Measurements from ENCODE around the gene MSMP.

MSMP gene

DNA sequence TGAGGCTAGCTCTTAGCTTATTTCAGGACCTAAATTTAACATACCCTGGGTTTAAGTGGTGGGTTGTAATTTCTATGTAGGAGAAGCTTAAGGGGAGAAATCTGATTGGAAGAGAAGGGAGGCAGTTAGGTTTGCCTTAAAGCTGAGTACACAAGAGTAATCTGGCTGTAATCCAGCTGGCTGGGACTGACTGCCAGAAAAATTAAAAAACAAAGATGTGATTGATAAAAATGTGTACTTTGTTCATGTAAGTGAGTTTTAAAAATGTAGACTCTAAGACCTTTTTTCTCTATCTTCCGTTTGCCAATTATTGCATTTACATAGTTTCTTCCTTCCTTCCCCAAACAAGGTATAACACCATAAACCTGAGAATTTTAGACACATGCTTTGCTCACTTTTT, 17.5 kb upstream of the MSMP start:
- peak; percentile 26 for DNase-seq (ENCODE audit: low spot score)

DNA sequence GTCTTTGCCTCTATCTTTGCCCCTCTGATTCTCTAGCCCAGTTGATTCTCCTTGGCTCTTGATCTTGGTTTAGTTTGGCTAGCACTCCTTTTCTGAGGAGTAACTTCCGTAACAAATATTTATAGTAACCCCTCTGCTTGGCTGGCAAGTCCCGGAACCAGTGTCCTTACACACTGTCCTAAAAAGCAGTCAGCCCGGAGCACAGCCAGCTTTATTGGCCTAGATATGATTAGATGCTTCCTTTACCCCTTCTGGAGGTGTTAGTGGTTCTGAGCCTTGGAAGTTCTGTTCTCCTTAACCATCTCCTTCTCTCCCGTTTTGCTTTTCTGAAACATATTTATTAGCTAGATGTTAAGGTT, 17.0 kb upstream of the MSMP start:
- no peak for DNase-seq (ENCODE audit: low spot score)

DNA sequence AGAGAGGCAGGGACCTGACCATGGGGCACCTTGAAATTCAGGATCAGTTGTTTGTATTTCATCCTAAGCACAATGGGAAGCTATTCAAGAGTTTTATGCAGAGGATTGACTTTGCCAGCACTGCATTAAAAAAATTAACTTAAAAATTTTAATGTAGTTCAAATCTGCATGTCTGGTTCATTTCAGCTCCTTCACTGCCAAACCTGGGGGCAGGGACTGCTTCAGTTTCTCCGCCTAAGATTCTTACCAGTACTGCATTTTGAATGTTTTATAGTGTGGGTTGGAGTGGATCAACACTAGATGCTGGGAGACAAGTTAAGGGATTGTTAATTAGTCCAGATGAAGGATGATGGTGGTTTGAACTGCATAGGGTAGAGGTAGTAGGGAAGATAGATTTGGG, 15.7 kb upstream of the MSMP start:
- no peak for DNase-seq (ENCODE audit: low spot score)

DNA sequence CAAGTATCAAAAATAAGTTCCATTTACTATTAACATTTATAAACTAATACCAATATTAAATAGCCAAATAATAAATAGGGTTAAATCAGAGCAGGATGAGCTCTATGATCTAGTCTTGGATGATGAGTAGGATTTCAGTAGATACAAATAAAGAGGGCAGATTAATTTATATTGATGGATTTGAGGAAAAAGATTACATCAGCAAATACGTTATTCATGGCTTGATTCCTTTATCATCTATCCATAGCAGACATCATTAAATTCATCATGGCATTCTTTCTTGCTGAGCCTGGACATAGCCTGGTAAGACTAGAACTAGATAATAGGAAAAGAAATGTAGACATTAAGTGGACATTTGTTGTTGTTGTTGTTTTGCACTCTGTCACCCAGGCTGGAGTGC, 13.4 kb upstream of the MSMP start:
- no peak for DNase-seq (ENCODE audit: low spot score)

DNA sequence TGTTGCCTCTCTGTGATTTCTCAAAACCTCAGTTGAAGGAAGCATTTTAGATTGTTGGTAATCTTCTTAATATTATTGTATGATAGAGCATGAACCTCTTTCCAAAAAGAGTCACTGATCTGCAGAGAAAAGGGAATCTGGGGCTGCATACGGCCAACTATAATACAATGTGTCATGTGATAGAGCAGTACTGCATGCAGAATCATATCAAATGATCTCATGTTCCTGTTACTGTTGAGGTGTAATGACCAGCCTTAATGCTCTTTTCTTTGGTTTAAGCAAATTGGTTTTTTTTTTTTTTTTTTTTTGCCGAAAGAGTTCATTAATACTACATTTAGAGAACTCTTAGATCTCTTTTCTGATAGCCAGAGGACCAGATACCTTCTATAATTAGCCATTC, 12.9 kb upstream of the MSMP start:
- no peak for DNase-seq (ENCODE audit: low spot score)

DNA sequence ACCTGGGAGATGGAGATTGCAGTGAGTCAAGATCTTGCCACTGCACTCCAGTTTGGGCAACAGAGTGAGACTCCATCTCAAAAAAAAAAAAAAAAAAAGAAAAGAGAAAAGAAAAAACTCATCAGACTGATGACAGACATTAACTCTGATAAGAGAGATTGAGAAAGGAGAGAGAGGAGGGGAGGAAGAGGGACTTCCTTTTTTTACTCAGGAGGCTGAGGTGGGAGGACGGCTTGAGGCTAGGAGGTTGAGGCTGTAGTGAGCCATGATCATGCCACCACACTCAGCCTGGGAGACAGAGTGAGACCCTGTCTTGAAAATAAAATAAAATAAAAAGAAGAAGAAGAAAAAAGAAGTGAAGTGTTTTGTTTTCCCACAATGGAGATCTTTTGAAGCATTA, 9.7 kb upstream of the MSMP start:
- DNase-seq (ENCODE audit: low spot score), result no peak

DNA sequence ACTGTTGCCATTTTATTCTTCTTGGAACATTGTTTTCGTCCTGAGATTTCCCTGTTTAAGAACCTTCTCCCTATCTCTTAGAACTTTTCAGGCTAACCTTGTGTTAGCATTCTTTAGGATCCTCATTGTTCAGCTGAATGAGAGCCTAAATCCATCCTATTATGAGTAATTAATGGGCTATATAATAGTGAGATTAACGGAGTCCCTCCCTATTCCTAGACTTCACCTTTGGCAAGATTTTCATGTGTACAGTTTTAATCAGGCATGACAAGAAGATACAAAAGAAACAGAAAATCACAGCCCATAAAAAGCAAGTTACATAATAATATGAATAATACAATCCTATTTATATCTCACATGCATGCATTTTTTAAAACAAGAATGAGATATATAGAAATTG, 9.1 kb upstream of the MSMP start:
- no peak for DNase-seq (ENCODE audit: low spot score)

DNA sequence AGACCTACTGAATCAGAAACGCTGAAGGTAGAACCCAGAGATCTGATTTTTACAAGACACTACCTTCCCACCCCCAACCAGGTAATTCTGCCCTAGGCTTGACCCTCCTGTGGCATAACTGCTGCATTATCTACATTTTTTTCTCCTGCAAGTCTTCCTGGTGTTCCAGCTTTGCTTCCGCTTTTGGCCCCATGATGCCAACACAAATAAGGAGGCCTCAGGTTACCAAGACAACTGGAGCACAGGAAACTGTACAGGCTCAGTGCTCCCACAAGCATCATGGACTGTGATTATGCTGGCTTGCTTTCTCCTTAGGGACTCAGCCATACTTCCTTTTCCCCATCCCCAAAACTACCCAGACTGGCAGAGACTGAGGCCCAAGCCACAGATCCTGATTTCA, 6.6 kb upstream of the MSMP start:
- DNase-seq (ENCODE audit: low spot score), result no peak

DNA sequence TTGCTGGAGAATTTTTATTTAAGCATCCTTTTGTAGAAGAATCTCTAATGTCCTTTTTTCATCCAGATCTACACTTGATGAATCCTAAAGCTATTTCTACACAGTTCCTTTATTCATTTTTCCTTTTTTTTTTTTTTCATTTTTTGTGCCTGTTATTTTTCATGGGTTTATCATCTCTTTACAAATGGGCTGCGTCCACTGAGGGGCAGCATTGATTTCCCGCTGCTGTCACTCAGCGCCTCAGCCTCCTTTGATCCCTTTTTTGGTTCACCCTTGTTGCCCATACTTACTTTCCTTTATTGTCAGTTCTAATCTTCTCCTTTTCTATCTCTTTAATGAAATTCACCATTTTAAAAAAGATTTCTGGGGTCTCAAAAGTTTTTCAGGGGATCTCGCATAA, 5.7 kb upstream of the MSMP start:
- no peak for DNase-seq (ENCODE audit: low spot score)

DNA sequence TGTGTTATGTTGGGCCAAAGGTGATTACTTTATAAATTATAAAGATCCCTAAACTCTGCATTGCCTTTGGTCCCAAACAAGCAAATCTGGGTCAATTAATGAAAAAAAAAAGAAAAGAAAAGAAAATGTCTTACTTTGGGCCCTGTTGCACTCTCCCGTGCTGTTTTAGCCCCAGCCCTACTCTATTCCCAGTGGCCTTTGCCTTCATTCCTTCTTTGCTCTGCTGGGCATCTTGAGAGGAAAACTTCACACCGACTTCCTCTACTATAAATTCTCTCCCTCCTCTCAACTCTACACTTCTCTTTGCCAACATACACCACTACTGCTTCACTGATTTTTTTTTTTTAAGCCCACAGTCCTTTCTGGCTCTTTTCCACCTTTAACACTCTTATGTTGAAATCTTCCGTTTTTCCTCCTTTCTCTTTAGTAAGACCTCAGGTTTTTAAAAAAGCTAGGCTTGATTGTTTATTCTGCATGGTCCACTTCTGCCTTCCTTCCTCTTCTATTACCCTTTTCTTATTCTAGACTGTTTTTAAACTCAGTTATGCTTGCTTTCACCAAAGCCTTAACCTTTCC, 4.5 kb upstream of the MSMP start:
- no peak for DNase-seq (ENCODE audit: low spot score)

DNA sequence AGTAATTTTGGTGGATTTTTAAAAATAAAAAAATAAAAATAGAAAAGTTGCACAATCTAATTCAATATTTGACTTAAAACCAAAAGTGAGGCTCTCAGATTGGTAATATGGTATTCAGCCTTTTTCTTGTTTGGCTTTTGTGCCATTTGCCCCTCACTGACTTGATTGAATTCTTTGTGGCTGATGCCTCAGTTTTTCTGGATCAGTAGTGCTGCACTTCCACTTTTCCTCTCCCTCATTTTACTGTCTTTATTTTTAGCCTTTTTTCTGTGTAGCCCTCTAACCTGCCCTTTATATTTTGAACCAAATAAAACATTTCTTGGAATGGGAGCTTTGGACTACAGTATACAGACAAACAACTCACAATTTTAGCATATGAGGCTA, 3.8 kb upstream of the MSMP start:
- DNase-seq (ENCODE audit: low spot score), result no peak

DNA sequence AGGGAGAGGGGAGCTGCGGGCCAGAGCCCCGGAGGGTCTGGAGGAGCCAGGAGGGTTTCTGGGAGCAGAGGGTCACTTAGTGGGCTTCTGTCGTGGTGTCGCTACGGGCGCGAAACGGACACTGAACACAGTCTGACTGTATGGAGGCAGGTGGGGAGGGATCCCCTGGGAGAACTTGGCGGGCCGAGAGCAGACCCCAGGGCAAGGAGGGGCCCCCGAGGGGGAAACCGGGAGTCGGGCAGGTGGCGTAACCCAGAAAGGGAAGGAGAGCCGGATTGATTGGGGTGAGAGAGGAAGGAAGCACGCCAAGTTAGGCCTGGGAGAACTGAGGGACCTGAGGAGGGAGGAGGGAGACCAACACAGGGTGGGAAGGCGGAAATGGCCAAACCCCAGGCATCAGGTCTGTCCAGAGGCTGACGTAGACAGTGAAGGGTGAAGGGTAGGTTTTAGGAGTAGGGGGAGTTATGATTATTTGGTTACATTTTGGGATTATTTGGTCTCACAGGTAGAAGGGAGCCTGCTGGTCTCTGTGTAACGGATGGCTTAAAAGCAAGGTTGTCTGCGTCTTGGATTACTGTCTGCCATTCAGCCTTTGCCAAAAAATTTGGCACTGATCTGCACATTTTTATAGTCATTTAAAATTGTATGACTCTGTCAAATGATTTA, 3.3 kb upstream of the MSMP start:
- DNase-seq (ENCODE audit: low spot score), result no peak

DNA sequence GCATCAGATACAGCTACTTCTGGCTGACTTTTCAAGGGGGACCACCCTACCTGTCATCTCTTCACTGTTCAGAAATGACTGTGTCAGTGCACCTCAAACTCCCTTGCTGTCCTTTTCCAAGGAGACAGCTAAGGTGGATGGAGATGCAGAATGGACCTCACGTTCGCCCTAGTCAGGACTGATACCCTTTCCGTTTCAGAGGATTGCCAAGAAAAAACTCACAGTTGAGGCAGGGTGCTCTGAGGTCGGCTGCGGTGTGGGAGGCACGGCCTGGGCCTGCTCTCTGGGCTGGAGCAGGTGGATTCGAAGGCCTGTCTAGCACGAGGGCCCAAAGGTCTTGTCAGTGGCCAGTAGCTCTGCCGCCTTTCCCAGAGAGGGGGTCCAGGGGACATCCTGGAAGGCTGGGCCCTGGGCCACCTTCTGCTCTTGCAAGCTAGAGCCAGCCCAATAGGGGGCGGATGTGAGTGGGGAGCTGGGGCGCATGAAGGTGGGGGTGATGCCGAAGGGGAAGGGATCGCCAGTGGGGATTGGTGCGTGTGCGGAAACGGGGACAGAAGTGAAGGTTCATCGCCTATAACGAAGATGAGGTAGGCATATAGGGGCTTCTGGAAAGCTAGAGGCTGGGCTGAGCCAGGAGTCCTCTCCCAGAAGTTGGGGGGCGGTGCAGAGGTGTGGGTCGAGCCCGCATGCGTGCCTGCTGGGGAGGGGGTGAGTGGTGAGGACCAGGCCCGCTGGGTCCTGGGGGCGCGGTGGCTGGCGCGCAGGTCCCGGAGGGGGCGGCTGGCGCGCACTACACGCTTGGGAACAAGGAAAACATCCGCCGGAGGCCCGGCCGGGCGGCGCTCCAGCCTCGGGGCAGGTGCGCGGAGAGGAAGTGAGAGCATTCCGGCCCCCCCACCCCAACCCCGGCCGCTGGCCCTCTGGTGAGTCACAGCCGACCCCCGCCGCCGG, 2.5 kb upstream of the MSMP start:
- peak; percentile 59 for DNase-seq (ENCODE audit: low spot score)

DNA sequence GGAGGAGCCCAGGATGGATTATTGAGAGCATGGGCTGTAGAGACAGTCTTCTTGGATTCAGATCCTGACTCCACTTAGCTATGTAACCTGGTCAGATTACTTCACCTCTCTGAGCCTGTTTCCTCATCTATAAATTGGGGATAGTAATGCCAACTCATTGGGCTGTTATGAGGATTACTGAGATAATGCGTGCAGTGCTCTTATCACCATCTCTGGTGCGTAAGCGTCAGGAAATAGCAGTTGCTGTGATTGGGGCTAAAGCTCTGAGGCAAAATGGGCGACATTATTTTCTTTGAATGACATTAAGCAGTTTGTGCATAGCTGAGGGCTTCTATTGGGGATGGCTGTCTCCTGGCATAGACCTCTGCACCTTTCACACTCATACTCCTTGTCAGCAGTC, 995 bp upstream of the MSMP start:
- DNase-seq (ENCODE audit: low spot score), result no peak

DNA sequence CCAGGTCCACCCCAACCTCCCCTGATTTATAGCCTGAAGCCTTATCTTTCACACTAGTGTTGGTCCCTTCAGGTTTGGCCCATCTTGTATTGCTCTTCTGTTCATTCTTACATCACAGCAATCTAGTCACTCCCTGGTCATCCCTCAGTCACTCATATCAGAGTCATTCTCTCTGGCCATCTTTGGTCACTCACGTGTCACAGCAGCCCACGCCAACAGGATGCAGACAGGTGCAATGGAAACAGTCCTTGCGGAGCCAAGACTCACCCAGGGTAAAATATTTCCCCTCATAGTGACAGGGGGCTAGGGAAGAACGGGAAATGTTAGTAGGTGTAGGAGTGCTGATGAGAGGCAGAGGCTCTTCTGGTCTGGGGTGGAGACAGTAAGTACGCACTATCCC, 610 bp downstream of the MSMP start:
- no peak for DNase-seq (ENCODE audit: low spot score)

DNA sequence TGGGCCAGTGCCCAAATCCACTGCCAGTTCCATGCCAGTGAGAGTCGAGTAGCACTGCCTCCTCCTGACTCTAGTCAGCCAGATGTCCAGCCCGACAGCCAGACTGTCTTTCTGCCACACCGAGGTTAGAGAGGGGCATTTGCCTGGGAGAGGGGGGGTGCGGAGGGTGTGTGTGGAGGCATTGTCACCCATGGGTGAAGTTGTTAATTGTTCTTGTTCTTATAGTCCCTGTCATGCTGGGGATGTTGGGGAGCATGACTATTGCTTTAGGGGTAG, 3.9 kb downstream of the MSMP start:
- no peak for DNase-seq (ENCODE audit: low spot score)

DNA sequence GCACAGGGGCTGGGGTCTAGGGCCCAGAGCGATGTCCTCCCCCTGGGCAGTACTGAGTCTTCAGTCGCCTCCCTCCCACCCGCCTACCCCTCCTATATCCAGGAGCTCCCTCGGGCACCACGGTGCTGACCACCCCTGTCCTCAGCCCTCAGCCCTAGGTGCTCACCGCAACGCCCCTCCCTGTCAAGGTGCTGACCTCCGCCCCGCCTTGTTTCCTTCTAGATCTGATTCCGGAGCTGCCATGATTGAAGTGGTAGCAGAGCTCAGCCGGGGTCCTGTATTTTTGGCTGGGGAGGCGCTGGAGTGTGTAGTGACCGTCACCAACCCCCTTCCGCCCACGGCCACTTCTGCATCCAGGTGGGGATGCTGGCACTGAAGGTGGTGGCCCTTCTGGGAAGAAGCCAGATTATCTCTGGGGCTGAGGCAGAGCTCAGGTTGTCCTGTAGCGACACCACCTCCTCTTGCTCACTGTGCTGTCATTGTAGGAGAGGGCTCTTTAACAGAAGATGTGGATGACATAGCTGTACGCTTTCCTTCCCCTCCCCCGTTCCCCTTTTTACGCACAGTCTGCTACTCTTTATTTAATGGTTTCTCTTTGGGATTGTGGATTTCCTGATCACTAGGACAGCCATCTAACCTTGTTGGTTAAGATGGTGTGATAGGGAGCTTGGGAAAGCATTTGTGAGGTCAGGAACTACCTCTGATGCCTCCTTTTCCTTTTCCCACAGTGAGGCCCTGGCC, 4.4 kb downstream of the MSMP start:
- DNase-seq (ENCODE audit: low spot score), result no peak

DNA sequence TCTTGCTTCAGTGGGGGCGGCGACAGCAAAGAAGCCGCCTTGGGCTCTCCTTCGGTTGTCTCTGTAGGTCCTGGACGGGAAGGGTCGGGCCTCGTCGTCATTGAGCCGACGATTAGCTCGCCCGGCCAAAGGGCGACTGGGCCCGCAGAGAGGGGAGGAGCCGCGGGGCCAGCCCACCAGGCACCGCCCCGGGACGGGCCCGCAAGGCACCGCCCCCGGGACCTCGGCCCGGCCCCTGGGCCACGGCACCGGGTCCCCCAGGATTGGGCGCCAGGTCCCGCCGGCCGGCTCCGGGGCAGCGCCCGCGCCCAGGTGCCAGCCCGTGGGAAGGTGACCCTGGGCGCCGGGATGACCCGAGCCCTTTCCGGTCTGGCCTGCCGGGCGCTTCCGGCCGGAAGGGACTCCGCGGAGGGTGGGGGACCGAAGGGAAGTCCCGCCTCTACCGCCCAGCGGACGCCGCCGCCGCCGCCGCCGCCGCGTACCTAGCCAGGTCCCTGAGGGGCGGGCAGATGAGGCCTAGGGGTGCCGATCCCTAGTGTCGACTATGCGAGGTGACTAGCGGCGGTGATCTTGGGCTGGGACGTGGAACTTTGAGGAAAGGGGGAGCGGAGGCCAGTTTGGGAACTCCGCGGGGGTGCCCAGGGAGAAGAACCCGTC, 5.1 kb downstream of the MSMP start, which contains the start of the genes GBA2 and RGP1:
TSS of gene GBA2 (minus strand) at position 371 of the 657 bp plus-strand sequence. CDS start 524 bp downstream, outside the sequence.
TSS of gene RGP1 (plus strand) at position 430 of the 657 bp plus-strand sequence. CDS start 469 bp downstream, outside the sequence.
- peak; percentile 71 for DNase-seq (ENCODE audit: low spot score)

DNA sequence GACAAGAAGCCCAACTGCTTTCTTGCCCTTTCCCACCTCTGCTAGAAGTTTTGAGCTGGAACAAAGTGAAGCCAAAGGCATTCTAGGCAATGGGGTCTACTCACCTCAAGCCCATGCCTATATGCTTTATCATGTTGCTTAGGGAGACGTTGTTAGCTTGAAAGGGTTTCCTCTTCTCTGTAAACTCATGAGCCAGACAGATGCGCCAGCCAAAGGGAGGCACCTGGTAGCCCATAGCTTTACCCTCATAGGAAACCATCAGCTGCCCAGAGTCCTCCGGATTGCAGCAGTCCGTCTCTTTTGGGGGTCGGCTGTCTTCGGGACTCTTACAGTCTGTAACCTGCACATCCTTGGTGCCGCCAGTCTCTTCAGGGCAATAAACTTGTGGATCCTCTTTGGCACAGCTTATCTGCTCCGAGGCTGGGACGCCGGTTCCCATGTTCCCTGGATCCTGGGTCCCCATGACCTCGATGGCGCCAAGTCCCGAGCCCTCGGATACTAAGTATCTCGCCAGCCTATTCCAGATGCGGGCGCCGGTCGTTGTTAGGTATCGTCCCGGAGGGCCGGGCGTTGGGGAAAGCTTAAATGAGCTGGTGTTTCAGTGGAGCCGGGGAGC, 5.7 kb downstream of the MSMP start:
- DNase-seq (ENCODE audit: low spot score), result peak; percentile 22

DNA sequence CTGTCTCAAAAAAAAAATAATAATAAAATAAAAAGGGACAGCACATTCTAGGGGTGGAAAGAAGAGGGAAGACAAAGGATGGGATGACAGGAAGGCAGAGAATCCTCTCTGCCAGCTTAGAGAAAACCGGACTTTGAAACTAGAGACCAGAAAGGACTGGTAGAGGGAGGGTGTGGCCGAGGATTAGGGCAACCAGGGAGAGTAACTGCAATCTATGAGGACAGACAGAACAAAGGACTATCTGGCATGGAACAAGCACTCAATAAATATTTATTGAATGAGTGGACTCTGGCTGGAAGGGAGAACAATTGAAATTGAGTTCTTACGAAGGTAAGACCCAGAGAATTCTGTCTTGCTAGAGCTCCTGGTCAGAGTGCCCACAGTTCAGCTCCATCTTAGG, 7.5 kb downstream of the MSMP start:
- DNase-seq (ENCODE audit: low spot score), result no peak

DNA sequence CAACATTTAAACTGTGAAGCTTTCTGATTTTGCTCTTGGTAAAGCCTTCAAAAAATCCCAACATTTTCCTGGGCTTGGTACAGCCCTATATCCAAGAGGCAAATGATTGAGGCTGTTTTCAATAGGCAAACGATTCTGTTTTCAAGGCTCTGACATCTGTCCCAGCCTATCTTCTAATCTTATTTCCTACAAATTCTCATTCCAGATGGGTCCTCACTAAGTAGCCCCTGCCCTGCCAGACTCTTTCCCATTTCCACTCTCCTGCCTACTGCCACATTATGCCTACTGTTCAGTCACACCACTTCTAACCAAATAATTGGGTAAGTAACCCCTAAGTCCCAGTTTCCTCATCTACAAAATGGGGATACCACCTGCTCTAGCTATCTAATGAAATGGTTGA, 8.5 kb downstream of the MSMP start:
- DNase-seq (ENCODE audit: low spot score), result no peak
